GM19463 (cell line): ENCODE data around the gene OGFOD1.

ENCODE experiments used
- ATAC-seq: cut with Tn5 transposase; IDR thresholded peaks from one replicate; pipeline ENCODE4 v1.9.1; 2021; ENCODE audit warnings: mild to moderate bottlenecking, moderate library complexity; ENCODE audit not compliant: unreplicated experiment

Gene OGFOD1

GRCh38 chr16:56520251-56520577 lies 68.9 kb downstream of the OGFOD1 start:
- ATAC-seq: no peak

GRCh38 chr16:56525236-56525635 lies 73.9 kb downstream of the OGFOD1 start:
- no peak for ATAC-seq
